Pancreas (tissue), 10 donors: ENCODE results near the gene ODC1. TPM values are rescaled to one million over a fixed set of nuclear protein-coding genes. Genes with fewer than 3 reads are reported as not detected.
A peak's percentile ranks its signal among the peaks of the same experiment; 100 is the strongest.
"Not testable (repeated sequence)": the region's sequence is repeated elsewhere in the genome, so short reads cannot be mapped to it uniquely, and the experiment has no call there.

Source experiments
- ATAC-seq, 4 donors: fragments of 200-7000 bp; cut with Tn5 transposase; one replicate each; pipeline versions ENCODE4 v1.8.0 to v1.9.1; 2020; ENCODE audit warnings: mild to moderate bottlenecking in 4 of 4, moderate library complexity in 4 of 4
- DNase-seq, 6 donors: peaks; one replicate each; pipeline ENCODE4 v3.0.0-alpha.2; 2020
- FAIRE-seq: peaks from 2 replicates; lab custom pipeline; 2012; peaks lifted over from hg19 to GRCh38; lab: Jason Lieb, UNC
- H3K27ac ChIP-seq, 4 donors: fragments of 200-600 bp; sonication (generic); 1 replicate in 3 of 4; 2 replicates in 1 of 4; pipeline versions ENCODE4 v1.5.0 to v1.8.0; 2020
- H3K27me3 ChIP-seq, 4 donors: fragments of 200-600 bp; one replicate each; pipeline ENCODE4 v1.8.0; 2021
- H3K36me3 ChIP-seq, 3 donors: fragments of 200-600 bp; sonication (generic) in 1 of 3; one replicate each; pipeline versions ENCODE4 v1.5.0 to v1.8.0; 2020 to 2021
- H3K4me1 ChIP-seq, 3 donors: fragments of 200-600 bp; one replicate each; pipeline ENCODE4 v1.8.0; 2021
- H3K4me3 ChIP-seq, 4 donors: fragments of 200-600 bp; sonication (generic) in 2 of 4; one replicate each; pipeline versions ENCODE4 v1.5.0 to v1.8.0; 2020 to 2021
- H3K9me3 ChIP-seq, 4 donors: fragments of 200-600 bp; one replicate each; pipeline ENCODE4 v1.8.0; 2021
- CTCF ChIP-seq, 4 donors: fragments of 200-600 bp; sonication (generic) in 3 of 4; IDR thresholded peaks; one replicate each; pipeline versions ENCODE4 v1.5.0 to v1.8.0; 2021; ENCODE audit warnings: antibody characterized with exemption in 4 of 4
- WGBS, 2 donors: extraction: QIAGEN DNeasy Blood & Tissue Kit; methylation state at CpG; one replicate each; pipeline ENCODE4 v1.1.7; 2013; 5-methylcytosine and 5-hydroxymethylcytosine counted together
- intact Hi-C, 3 donors: fragments of 100-400 bp; cut with DNase I; formaldehyde crosslinking; loops; one replicate each; pipeline versions ENCODE4 v1.11.1 to v1.14.2; 2022
- polyA plus RNA-seq, 2 donors: library from polyadenylated mRNA; stranded (reverse); fragments of 200-250 nt; gene quantifications; one replicate each; pipeline ENCODE4 v1.2.3, GENCODE V29; 2013
- total RNA-seq, 6 donors: library from RNA; stranded (reverse); fragmentation: NEBNext Ultra II Directional in 4 of 6; extraction: Animal tissue kit (Norgen Biotek cat#: 25700) in 4 of 6; gene quantifications; one replicate each; pipeline versions ENCODE4 v1.2.1 to v1.2.4, GENCODE V29; 2021 to 2023
- donor health status: healthy with polysubstance abuse.
- donor health status: DM: no; HTN: no; CAD: no; lungs with moderate emphysema.
- donor health status: DM: no; HTN: no; CAD: no.
- donor health status: control.
- donor health status: control.
- donor health status: Bipolar disorder and iron deficiency.
- donor health status: DM: yes; HTN: yes; CAD: no.
- donor health status: DM: no; HTN: no; CAD: no.
- donor health status: DM: no; HTN: no; CAD: no.
- donor health status: DM: yes; HTN: yes; CAD: no.

The ODC1 gene
- total and polyA plus RNA-seq, 8 donors: 9.3 to 52.2 (median 28.5) TPM

- FAIRE-seq (no peak), DNase-seq (no peak), ATAC-seq (no peak)
- no peak for TF ChIP-seq CTCF (IDR thresholded peaks at IDR 0.05)
- Histone ChIP-seq H3K27me3 (no peaks in the 10 kb centered on the region), H3K4me1 (peaks cover 9 to 25% (median 16%) of the 10 kb centered on the region in 3 donors), H3K9me3 (no peaks in the 10 kb centered on the region), H3K27ac (peak overlapping the region in 1 of 4 donors; percentile 82), H3K36me3 (peaks cover 7 to 31% (median 25%) of the 10 kb centered on the region in 3 donors), H3K4me3 (peak overlapping the region in 2 of 4 donors; percentile 57 to 70)
- WGBS, 2 donors: 54% methylated on average over 6 of the region's 6 CpGs
- intact Hi-C loops: loop anchor here in 1 of 3 donors (10.0 kb wide), 1 partner anchor 218 kb away; no protein-coding TSS in a partner anchor
Measured at GRCh38 chr2:10446631-10447030, 1.5 kb downstream of the ODC1 start.

DNA sequence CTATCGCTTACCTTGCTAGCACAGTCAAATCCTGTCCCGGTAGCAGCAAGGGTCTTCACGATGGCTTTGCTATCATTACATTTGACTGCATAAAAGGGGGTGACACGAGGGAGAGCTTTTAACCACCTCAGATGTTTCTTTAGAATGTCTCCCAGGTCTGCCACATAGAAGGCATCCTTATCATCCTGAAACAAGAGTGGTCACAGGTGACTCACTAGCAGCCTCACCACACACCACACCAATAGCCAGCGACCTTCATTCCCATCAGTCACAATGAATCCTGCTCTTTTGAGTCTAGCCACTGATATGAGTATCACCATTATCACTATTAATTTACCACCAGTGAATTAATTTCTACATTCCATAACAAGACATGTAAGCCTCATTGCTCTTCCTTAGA, 3.7 kb downstream of the ODC1 start:
- 86 to 90% methylated on average over 5 of the region's 5 CpGs for WGBS, 2 donors
- FAIRE-seq (no peak), DNase-seq (no peak), ATAC-seq (no peak)
- H3K4me1 ChIP-seq: peaks cover 8 to 25% (median 16%) of the 10 kb centered on the region in 3 donors
- no peaks in the 10 kb centered on the region for H3K9me3 ChIP-seq
- intact Hi-C loops: loop anchor here in 1 of 3 donors (10.0 kb wide), 1 partner anchor 220 kb away; no protein-coding TSS in a partner anchor
- no peak overlapping the region for H3K27ac ChIP-seq
- TF ChIP-seq CTCF (IDR thresholded peaks at IDR 0.05): no peak
- H3K4me3 ChIP-seq: no peak overlapping the region
- peaks cover 7 to 50% (median 45%) of the 10 kb centered on the region in 3 donors for H3K36me3 ChIP-seq
- no peaks in the 10 kb centered on the region for H3K27me3 ChIP-seq

DNA sequence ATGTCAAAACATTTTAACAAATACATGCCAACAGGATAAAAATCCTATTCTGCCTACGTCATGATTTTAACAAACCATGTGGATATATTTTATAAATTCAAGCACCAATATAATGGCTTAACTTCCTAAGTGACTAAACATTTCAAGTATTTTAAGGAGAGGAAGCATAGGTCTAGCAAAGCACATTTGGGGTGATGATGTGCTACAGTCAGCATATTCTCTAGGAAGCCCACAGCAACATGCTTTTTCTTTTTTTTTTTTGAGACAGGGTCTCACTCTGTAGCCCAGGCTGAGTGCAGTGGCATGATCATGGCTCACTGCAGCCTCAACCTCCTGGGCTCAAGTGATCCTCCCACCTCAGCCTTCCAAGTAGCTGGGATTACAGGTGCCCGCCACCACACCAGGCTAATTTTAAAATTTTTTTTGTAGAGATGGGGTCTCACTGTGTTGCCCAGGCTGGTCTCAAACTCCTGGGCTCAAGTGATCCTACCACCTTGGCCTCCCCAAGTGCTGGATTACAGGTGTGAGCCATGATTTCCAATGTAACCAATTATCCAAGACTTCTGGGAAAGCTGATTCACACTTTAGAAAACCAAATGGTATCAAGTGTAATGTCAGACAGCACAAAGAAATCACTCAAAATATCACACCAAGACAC, 5.5 kb downstream of the ODC1 start:
- intact Hi-C loops: loop anchor here in 1 of 3 donors (10.0 kb wide), 1 partner anchor 222 kb away; no protein-coding TSS in a partner anchor
- not testable (repeated sequence) for ATAC-seq

DNA sequence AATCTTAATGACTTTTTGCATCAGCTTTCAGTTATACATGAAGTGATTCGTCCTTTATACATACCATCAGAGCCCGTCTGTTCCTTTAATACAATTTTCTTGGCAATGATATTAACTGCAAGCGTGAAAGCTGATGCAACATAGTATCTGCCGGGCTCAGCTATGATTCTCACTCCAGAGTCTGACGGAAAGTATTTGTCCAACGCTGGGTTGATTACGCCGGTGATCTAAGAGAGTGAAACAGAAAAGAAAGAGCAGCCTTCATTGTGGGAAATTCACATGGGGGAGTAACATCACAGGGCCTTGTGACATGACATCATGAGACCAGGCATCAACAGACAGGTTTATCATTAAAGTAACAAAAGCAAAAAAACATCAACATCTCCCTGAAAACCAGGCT, 6.2 kb downstream of the ODC1 start:
- FAIRE-seq: no peak
- Histone ChIP-seq H3K36me3 (peaks cover 7 to 50% (median 45%) of the 10 kb centered on the region in 3 donors), H3K27ac (no peak overlapping the region), H3K9me3 (no peaks in the 10 kb centered on the region), H3K27me3 (no peaks in the 10 kb centered on the region), H3K4me1 (peaks cover 5 to 22% (median 15%) of the 10 kb centered on the region in 3 donors), H3K4me3 (no peak overlapping the region)
- intact Hi-C loops: loop anchor here in 1 of 3 donors (10.0 kb wide), 1 partner anchor 223 kb away; no protein-coding TSS in a partner anchor
- ATAC-seq: no peak
- TF ChIP-seq CTCF (IDR thresholded peaks at IDR 0.05): no peak
- no peak for DNase-seq
- 89 to 91% methylated on average over 8 of the region's 8 CpGs for WGBS, 2 donors

More for the DNA sequence above, 5.5 kb downstream of the ODC1 start:
- not testable (repeated sequence) for DNase-seq, FAIRE-seq, H3K27me3 ChIP-seq, H3K9me3 ChIP-seq, H3K4me3 ChIP-seq, H3K27ac ChIP-seq
- 92% methylated on average over 2 of the region's 2 CpGs for WGBS, 2 donors
- H3K4me1 ChIP-seq: peaks cover 8 to 22% (median 16%) of the 10 kb centered on the region in 3 donors
- peaks cover 7 to 50% (median 45%) of the 10 kb centered on the region in 3 donors for H3K36me3 ChIP-seq

- no peak for DNase-seq
- Histone ChIP-seq H3K4me3 (no peak overlapping the region), H3K27me3 (no peaks in the 10 kb centered on the region), H3K27ac (no peak overlapping the region), H3K4me1 (peaks cover 3 to 10% (median 8%) of the 10 kb centered on the region in 3 donors), H3K36me3 (peaks cover 7 to 50% (median 45%) of the 10 kb centered on the region in 3 donors), H3K9me3 (no peaks in the 10 kb centered on the region)
- FAIRE-seq: no peak
- ATAC-seq: no peak
- 92 to 94% methylated on average over 6 of the region's 6 CpGs for WGBS, 2 donors
- TF ChIP-seq CTCF (IDR thresholded peaks at IDR 0.05): no peak
- intact Hi-C loops: loop anchor here in 1 of 3 donors (10.0 kb wide), 1 partner anchor 224 kb away; no protein-coding TSS in a partner anchor
Measured at GRCh38 chr2:10440736-10441135, 7.4 kb downstream of the ODC1 start.
